HepG2 (cell line): ENCODE results near the gene BICDL1. TPM values are rescaled to one million over a fixed set of nuclear protein-coding genes. Genes with fewer than 3 reads are reported as not detected.

ENCODE experiments used
- NFRKB ChIP-seq: fragments of 450-650 bp; IDR thresholded peaks from 2 replicates; pipeline ENCODE4 v1.6.1; 2017
- RFXANK ChIP-seq: IDR thresholded peaks from 2 replicates; pipeline ENCODE4 v1.6.1; 2016
- RXRB ChIP-seq: IDR thresholded peaks from 2 replicates; pipeline ENCODE4 v1.6.1; 2016; ENCODE audit warnings: borderline replicate concordance, missing genetic modification reagents, missing compliant biosample characterization
- ZNF101 ChIP-seq: sonication (generic); formaldehyde crosslinking; IDR thresholded peaks from 2 replicates; pipeline ENCODE4 v1.4.0; 2020; ENCODE audit warnings: mild to moderate bottlenecking, low read depth, missing genetic modification reagents, borderline replicate concordance
- ZNF256 ChIP-seq: sonication (generic); formaldehyde crosslinking; conservative IDR thresholded peaks from 2 replicates; pipeline ENCODE4 v1.4.0; 2020; ENCODE audit warnings: missing genetic modification reagents
- ZNF329 ChIP-seq: sonication (generic); formaldehyde crosslinking; IDR thresholded peaks from 2 replicates; pipeline ENCODE4 v1.9.0; 2021; ENCODE audit warnings: low read depth, mild to moderate bottlenecking, missing genetic modification reagents
- polyA plus RNA-seq, 8 experiments: library from polyadenylated mRNA; depleted of rRNA in 3 of 8; stranded (reverse) in 7 of 8; unstranded in 1 of 8; fragments of >200 nt; fragmentation: Illumina TruSeq in 4 of 8; extraction: Trizol in 4 of 8; gene quantifications; 2 replicates each; pipeline versions ENCODE4 v1.2.1 to v1.2.3, GENCODE V29; 2011 to 2016; ENCODE audit warnings: low read depth in 4 of 8, missing spikeins in 1 of 8, mixed read lengths in 1 of 8; ENCODE audit not compliant: insufficient read depth in 1 of 8
- total RNA-seq, 5 experiments: library from RNA; depleted of rRNA; stranded (reverse); fragments of >200 nt; fragmentation: Illumina TruSeq; extraction: Trizol; gene quantifications; 2 replicates each; pipeline ENCODE4 v1.2.3, GENCODE V29; 2016; ENCODE audit warnings: low read depth in 1 of 5
- TF ChIP-seq, protein P1 (sequence below): sonication (generic); formaldehyde crosslinking; IDR thresholded peaks from 2 replicates; pipeline ENCODE4 v1.4.0; 2020; ENCODE audit warnings: missing genetic modification reagents, borderline replicate concordance
- TF ChIP-seq, protein P2 (sequence below): IDR thresholded peaks from 2 replicates; pipeline ENCODE4 v1.6.1; 2018; ENCODE audit warnings: missing genetic modification reagents, mild to moderate bottlenecking, missing compliant biosample characterization
- TF ChIP-seq, protein P3 (sequence below): sonication (generic); formaldehyde crosslinking; IDR thresholded peaks from 2 replicates; pipeline ENCODE4 v1.8.0; 2022; ENCODE audit warnings: mild to moderate bottlenecking, missing genetic modification reagents, borderline replicate concordance
- TF ChIP-seq, protein P4 (sequence below): sonication (generic); formaldehyde crosslinking; IDR thresholded peaks from 2 replicates; pipeline ENCODE4 v1.4.0; 2020; ENCODE audit warnings: missing genetic modification reagents, mild to moderate bottlenecking, borderline replicate concordance
- TF ChIP-seq, protein P5 (sequence below): sonication (generic); formaldehyde crosslinking; IDR thresholded peaks from 2 replicates; pipeline ENCODE4 v1.4.0; 2020; ENCODE audit warnings: missing genetic modification reagents, borderline replicate concordance
- TF ChIP-seq, protein P6 (sequence below): IDR thresholded peaks from 2 replicates; pipeline ENCODE4 v1.6.1; 2016; ENCODE audit warnings: low read depth

BICDL1 gene
- total and polyA plus RNA-seq, 2 of the 13 experiments (the other 11 are each of a cell fraction or from before 2014, with no cell fraction given) = 3.6 to 9.7 TPM

DNA sequence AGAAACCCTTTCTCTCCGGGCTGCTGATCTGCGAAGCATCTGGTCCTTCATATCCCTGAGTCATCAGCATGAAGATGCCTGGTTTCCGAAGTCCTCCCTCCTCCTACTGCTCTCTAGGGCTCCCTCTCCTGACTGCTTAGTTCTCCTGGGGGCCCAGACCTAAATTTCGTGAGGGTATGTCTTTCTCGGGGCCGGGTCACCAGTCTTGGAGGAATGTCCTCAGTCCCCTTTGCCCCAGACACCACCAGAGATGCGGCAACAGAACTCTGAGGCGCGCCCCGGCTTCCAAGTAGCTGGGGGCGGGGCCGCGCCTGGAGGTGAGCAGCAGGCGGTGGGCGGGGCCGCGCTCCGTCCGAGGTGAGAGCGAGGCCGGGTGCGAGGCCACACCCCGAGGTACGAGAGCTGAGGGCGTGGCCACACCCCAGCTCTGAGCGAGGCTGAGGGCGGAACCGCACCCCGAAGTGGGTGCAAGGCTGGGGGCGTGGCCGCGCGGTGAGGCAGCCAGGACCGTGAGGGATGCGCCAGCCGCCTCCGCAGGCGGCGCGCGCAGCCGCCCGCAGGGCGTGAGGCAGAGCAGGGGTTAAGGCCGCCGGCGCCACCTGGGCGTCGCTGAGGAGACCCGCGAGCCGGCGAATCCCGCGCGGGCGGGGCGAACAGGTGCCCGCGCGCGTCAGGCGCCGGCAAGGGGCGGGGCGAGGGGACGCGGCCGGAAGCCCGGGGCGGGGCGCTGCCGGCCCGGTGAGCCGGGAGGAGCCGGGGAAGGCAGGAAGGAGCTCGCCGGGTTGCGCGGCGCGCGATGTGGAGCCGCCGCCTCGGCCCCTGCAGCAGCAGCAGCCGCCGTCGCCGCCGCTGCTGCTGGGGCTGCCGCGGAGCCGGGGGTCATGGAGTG is at the start of gene BICDL1 (continued):
- TF ChIP-seq, protein P1, sequence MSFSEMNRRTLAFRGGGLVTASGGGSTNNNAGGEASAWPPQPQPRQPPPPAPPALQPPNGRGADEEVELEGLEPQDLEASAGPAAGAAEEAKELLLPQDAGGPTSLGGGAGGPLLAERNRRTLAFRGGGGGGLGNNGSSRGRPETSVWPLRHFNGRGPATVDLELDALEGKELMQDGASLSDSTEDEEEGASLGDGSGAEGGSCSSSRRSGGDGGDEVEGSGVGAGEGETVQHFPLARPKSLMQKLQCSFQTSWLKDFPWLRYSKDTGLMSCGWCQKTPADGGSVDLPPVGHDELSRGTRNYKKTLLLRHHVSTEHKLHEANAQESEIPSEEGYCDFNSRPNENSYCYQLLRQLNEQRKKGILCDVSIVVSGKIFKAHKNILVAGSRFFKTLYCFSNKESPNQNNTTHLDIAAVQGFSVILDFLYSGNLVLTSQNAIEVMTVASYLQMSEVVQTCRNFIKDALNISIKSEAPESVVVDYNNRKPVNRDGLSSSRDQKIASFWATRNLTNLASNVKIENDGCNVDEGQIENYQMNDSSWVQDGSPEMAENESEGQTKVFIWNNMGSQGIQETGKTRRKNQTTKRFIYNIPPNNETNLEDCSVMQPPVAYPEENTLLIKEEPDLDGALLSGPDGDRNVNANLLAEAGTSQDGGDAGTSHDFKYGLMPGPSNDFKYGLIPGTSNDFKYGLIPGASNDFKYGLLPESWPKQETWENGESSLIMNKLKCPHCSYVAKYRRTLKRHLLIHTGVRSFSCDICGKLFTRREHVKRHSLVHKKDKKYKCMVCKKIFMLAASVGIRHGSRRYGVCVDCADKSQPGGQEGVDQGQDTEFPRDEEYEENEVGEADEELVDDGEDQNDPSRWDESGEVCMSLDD (CRISPR knock-in tag) = no peak
- TF ChIP-seq ZNF101 (CRISPR knock-in tag) (no peak), ZNF256 (no peak), NFRKB (no peak), RFXANK (CRISPR knock-in tag) (no peak), RXRB (CRISPR knock-in tag) (0 out of 2 replicates have a peak, but pooled peaks have one; percentile 8), ZNF329 (CRISPR knock-in tag) (no peak)
- TF ChIP-seq, protein P2, sequence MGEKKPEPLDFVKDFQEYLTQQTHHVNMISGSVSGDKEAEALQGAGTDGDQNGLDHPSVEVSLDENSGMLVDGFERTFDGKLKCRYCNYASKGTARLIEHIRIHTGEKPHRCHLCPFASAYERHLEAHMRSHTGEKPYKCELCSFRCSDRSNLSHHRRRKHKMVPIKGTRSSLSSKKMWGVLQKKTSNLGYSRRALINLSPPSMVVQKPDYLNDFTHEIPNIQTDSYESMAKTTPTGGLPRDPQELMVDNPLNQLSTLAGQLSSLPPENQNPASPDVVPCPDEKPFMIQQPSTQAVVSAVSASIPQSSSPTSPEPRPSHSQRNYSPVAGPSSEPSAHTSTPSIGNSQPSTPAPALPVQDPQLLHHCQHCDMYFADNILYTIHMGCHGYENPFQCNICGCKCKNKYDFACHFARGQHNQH = no peak
- TF ChIP-seq, protein P3, sequence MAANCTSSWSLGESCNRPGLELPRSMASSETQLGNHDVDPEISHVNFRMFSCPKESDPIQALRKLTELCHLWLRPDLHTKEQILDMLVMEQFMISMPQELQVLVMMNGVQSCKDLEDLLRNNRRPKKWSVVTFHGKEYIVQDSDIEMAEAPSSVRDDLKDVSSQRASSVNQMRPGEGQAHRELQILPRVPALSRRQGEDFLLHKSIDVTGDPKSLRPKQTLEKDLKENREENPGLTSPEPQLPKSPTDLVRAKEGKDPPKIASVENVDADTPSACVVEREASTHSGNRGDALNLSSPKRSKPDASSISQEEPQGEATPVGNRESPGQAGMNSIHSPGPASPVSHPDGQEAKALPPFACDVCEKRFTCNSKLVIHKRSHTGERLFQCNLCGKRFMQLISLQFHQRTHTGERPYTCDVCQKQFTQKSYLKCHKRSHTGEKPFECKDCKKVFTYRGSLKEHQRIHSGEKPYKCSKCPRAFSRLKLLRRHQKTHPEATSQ (CRISPR knock-in tag) = no peak
- TF ChIP-seq, protein P4, sequence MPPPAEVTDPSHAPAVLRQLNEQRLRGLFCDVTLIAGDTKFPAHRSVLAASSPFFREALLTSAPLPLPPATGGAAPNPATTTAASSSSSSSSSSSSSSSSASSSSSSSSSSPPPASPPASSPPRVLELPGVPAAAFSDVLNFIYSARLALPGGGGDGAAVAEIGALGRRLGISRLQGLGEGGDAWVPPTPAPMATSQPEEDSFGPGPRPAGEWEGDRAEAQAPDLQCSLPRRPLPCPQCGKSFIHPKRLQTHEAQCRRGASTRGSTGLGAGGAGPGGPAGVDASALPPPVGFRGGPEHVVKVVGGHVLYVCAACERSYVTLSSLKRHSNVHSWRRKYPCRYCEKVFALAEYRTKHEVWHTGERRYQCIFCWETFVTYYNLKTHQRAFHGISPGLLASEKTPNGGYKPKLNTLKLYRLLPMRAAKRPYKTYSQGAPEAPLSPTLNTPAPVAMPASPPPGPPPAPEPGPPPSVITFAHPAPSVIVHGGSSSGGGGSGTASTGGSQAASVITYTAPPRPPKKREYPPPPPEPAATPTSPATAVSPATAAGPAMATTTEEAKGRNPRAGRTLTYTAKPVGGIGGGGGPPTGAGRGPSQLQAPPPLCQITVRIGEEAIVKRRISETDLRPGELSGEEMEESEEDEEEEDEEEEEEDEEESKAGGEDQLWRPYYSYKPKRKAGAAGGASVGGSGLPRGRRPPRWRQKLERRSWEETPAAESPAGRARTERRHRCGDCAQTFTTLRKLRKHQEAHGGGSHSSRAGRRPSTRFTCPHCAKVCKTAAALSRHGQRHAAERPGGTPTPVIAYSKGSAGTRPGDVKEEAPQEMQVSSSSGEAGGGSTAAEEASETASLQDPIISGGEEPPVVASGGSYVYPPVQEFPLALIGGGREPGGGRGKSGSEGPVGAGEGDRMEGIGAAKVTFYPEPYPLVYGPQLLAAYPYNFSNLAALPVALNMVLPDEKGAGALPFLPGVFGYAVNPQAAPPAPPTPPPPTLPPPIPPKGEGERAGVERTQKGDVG (CRISPR knock-in tag) = no peak; the same call in 1 of the 2 replicates
- TF ChIP-seq, protein P5, sequence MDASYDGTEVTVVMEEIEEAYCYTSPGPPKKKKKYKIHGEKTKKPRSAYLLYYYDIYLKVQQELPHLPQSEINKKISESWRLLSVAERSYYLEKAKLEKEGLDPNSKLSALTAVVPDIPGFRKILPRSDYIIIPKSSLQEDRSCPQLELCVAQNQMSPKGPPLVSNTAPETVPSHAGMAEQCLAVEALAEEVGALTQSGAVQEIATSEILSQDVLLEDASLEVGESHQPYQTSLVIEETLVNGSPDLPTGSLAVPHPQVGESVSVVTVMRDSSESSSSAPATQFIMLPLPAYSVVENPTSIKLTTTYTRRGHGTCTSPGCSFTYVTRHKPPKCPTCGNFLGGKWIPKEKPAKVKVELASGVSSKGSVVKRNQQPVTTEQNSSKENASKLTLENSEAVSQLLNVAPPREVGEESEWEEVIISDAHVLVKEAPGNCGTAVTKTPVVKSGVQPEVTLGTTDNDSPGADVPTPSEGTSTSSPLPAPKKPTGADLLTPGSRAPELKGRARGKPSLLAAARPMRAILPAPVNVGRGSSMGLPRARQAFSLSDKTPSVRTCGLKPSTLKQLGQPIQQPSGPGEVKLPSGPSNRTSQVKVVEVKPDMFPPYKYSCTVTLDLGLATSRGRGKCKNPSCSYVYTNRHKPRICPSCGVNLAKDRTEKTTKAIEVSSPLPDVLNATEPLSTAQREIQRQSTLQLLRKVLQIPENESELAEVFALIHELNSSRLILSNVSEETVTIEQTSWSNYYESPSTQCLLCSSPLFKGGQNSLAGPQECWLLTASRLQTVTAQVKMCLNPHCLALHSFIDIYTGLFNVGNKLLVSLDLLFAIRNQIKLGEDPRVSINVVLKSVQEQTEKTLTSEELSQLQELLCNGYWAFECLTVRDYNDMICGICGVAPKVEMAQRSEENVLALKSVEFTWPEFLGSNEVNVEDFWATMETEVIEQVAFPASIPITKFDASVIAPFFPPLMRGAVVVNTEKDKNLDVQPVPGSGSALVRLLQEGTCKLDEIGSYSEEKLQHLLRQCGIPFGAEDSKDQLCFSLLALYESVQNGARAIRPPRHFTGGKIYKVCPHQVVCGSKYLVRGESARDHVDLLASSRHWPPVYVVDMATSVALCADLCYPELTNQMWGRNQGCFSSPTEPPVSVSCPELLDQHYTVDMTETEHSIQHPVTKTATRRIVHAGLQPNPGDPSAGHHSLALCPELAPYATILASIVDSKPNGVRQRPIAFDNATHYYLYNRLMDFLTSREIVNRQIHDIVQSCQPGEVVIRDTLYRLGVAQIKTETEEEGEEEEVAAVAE (CRISPR knock-in tag) = no peak
- TF ChIP-seq, protein P6, sequence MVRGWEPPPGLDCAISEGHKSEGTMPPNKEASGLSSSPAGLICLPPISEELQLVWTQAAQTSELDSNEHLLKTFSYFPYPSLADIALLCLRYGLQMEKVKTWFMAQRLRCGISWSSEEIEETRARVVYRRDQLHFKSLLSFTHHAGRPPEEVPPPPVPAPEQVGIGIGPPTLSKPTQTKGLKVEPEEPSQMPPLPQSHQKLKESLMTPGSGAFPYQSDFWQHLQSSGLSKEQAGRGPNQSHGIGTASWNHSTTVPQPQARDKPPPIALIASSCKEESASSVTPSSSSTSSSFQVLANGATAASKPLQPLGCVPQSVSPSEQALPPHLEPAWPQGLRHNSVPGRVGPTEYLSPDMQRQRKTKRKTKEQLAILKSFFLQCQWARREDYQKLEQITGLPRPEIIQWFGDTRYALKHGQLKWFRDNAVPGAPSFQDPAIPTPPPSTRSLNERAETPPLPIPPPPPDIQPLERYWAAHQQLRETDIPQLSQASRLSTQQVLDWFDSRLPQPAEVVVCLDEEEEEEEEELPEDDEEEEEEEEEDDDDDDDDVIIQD (CRISPR knock-in tag) = no peak
